WERI-Rb-1 (cell line): ENCODE data around the gene AMBRA1.

Source experiments
- DNase-seq: peaks from one replicate; pipeline ENCODE4 v3.0.0-alpha.2; 2020
- H3K27ac ChIP-seq: fragments of 250-450 bp; sonication (Bioruptor Pico); 2 replicates; pipeline ENCODE4 v1.5.1; 2020; ENCODE audit warnings: mild to moderate bottlenecking, moderate library complexity
- H3K27me3 ChIP-seq: fragments of 250-450 bp; sonication (Bioruptor Pico); 2 replicates; pipeline ENCODE4 v1.5.1; 2021; ENCODE audit warnings: mild to moderate bottlenecking, low read depth, moderate library complexity; ENCODE audit not compliant: insufficient read depth, severe bottlenecking
- H3K36me3 ChIP-seq: fragments of 250-450 bp; sonication (Bioruptor Pico); 2 replicates; pipeline ENCODE4 v1.5.1; 2020; ENCODE audit warnings: mild to moderate bottlenecking, moderate library complexity
- H3K4me3 ChIP-seq: 2 replicates; pipeline ENCODE4 v1.5.1; 2011; ENCODE audit warnings: low read depth, mild to moderate bottlenecking, control low read depth, low read length
- H3K9me3 ChIP-seq: fragments of 250-450 bp; sonication (Bioruptor Pico); 2 replicates; pipeline ENCODE4 v1.5.1; 2021; ENCODE audit warnings: mild to moderate bottlenecking, moderate library complexity; ENCODE audit not compliant: severe bottlenecking
- CTCF ChIP-seq: IDR thresholded peaks from 2 replicates; pipeline ENCODE4 v1.5.1; 2011; ENCODE audit warnings: low read depth, mild to moderate bottlenecking, control low read depth, inconsistent platforms, low read length

AMBRA1 gene

GRCh38 chr11:46489656-46490560 is 103.9 kb downstream of the AMBRA1 start:
- Histone ChIP-seq H3K9me3 (no peaks in the 10 kb centered on the region), H3K27ac (peak overlapping the region; percentile 60), H3K36me3 (peaks cover 18% of the 10 kb centered on the region), H3K27me3 (no peaks in the 10 kb centered on the region), H3K4me3 (no peak overlapping the region)
- peak; percentile 75 for TF ChIP-seq CTCF
- peak; percentile 59 for DNase-seq

GRCh38 chr11:46485856-46486443 is 107.9 kb downstream of the AMBRA1 start:
- Histone ChIP-seq H3K27ac (no peak overlapping the region), H3K27me3 (no peaks in the 10 kb centered on the region), H3K36me3 (no peaks in the 10 kb centered on the region), H3K9me3 (no peaks in the 10 kb centered on the region), H3K4me3 (no peak overlapping the region)
- no peak for DNase-seq
- no peak for TF ChIP-seq CTCF

- DNase-seq = no peak
- H3K9me3 ChIP-seq = no peaks in the 10 kb centered on the region
- H3K4me3 ChIP-seq = no peak overlapping the region
- no peak for TF ChIP-seq CTCF
- no peaks in the 10 kb centered on the region for H3K27me3 ChIP-seq
- no peak overlapping the region for H3K27ac ChIP-seq
- H3K36me3 ChIP-seq = 0 out of 2 replicates have a peak, but pooled peaks cover 3% of the 10 kb centered on the region
Observed at GRCh38 chr11:46484101-46484500, 109.7 kb downstream of the AMBRA1 start.

- Histone ChIP-seq H3K27ac (no peak overlapping the region), H3K9me3 (no peaks in the 10 kb centered on the region)
- no peak for TF ChIP-seq CTCF
Observed at GRCh38 chr11:46480909-46481308, 112.9 kb downstream of the AMBRA1 start.

GRCh38 chr11:46480166-46480726 is 113.6 kb downstream of the AMBRA1 start:
- Histone ChIP-seq H3K27me3 (no peaks in the 10 kb centered on the region), H3K36me3 (peaks cover 3% of the 10 kb centered on the region; the same call in 1 of the 2 replicates), H3K4me3 (no peak overlapping the region), H3K27ac (no peak overlapping the region), H3K9me3 (no peaks in the 10 kb centered on the region)
- DNase-seq = no peak
- TF ChIP-seq CTCF = no peak

More at GRCh38 chr11:46480909-46481308, 112.9 kb downstream of the AMBRA1 start:
- Histone ChIP-seq H3K36me3 (0 out of 2 replicates have a peak, but pooled peaks cover 3% of the 10 kb centered on the region), H3K4me3 (no peak overlapping the region), H3K27me3 (no peaks in the 10 kb centered on the region)
- DNase-seq = no peak
